ENCODE results near the gene CEACAM7.

CEACAM7 gene

GRCh38 chr19:41646589-41647204 lies 41.4 kb downstream of the CEACAM7 start:
- peak; percentile 21 for DNase-seq

GRCh38 chr19:41641879-41642485 lies 46.1 kb downstream of the CEACAM7 start:
- peak; percentile 79 for DNase-seq

DNA sequence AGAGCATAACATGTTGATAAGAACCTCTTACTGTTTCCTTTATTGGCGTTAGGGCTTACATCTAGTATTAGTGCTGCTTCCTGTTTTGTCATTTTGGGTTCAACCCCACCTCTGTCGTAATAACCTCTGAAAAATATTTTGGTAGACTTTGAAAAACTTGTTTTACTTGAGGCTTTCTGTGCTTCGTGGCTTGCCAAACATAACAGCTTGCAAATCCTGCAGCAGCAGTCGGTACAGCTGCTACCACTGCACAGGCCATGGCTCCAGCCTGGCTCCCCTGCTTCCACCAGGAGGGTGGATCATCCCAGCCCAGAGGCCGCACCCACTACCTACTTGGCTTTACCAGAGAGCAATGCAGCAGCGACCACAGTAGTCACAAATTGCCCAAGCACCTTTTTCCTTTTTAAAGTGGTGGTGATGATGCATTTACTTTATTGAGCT lies 49.4 kb downstream of the CEACAM7 start:
- DNase-seq = no peak

DNA sequence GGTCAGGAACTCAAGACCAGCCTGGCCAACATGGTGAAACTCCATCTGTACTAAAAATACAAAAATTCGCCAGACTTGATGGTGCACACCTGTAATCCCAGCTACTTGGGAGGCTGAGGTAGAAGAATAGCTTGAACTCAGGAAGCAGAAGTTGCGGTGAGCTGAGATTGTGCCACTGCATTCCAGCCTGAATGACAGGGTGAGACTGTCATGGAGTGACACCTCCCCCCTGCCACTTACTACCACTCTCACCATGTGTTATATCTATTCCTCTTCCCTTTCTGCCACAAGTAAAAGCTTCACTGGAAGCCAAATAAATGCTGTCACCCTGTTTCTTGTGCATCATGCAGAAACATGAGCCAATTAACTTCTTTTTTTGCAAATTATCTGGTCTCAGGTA lies 50.6 kb downstream of the CEACAM7 start:
- DNase-seq = no peak

- DNase-seq = no peak
Observed at GRCh38 chr19:41627966-41628675, 59.9 kb downstream of the CEACAM7 start.

DNA sequence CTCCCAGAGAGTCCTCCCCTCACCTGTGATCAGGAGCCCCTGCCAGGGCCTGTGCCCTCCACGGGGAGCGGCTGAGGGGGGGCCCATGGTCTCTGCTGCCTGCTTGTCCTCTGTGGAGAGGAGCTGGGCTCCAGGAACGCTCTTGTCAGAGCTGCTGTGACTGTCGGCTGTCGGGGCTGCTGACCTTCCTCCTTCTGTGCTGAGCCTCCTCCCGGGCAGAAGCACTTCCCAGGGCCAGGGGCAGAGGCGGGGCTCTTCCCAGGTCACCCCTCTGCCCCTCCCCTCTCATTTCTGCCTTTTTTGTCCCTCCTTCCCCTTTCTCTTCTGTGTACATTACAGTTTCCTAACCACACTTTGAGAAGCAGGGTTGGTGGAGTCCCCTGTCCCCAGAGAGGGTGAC lies 61.2 kb downstream of the CEACAM7 start, which contains the start of gene CEACAM4:
CEACAM4 (minus strand) TSS at position 198 of the 400 bp plus-strand sequence; CDS start at position 87, 111 bp downstream.
- DNase-seq = no peak

DNA sequence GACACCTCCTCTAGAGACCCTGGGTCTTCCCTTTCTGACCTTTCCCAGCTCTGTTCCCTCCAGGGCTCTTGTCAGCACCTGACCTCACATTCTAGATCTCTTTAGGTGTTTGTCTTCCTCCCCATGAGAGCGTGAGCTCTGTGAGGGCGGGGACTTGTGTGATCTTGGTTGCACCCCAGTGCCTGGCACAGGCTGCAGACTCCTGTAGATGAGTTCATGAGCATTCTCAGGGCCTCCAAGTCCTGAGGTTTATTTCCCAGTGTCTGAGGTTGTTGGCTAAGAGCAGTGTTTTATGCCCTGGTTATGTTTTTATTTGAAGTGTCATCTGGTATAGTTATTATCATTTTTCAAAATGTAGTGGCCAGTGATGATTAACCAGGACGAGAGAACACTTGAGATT lies 61.8 kb downstream of the CEACAM7 start:
- DNase-seq = no peak

DNA sequence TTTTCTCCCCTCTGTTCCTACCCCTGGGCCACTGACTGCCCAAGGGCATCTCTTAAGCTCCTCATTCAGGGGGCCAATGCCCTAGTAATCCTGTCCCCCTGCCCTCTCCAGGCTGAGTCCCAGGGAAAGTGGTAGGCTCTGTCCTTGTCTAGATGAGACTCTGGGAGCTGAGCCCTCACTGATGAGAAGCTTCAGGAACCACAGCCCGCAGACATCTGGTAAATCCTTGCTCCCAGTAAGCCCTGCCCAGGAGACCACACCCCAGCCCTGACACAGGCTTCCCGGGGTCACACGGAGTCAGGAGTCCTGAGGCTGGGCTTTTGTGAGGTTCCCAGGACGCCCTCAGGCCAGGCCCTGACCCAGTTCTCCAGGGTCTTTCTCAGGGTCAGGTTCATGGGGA lies 63.1 kb downstream of the CEACAM7 start:
- no peak for DNase-seq

DNA sequence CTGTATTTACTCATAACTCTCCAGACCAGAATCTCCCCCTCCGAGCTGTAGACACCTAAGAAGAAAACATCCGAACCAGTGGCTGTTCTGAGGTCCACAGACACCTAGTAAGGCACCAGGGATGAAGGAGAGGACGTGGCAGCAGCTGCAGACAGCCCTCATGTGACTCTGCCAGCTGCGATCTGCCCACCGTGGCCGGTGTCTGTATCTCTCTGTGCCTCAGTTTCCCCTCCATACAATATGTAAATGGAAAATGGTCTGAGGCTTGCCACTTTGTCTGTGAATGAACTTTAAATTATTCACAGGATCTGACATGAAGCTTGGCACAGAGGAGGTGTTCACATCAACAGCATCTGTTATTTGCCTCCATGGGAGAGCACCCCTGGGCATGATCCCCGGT lies 63.6 kb downstream of the CEACAM7 start:
- DNase-seq = no peak

DNA sequence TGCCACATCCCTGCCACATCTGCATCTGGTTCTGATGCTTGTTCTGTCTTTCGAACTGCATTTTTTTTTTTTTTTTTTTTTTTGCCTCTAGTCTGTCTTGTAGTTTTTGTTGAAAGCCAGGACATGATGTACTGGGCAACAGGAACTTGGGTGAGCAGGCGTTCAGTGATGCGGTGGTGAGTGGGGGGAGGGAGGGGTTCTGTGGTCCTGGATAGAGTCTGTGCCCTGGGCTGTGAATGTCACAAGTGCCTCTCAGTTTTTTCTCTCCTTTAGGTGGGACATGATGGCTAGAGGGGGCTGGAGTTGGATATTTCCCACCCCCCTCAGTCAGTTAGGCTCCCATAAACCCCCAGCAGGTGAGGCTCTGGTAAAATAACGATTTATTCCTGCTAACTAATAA lies 64.7 kb downstream of the CEACAM7 start:
- no peak for DNase-seq

Measured in NCI-H82 (cell line).